NCI-H510A (cell line): ENCODE data around the gene OTOG.

Experiments used
- DNase-seq: peaks from one replicate; lab custom pipeline; 2025; lab: John Stamatoyannopoulos, UW

The OTOG gene

DNA sequence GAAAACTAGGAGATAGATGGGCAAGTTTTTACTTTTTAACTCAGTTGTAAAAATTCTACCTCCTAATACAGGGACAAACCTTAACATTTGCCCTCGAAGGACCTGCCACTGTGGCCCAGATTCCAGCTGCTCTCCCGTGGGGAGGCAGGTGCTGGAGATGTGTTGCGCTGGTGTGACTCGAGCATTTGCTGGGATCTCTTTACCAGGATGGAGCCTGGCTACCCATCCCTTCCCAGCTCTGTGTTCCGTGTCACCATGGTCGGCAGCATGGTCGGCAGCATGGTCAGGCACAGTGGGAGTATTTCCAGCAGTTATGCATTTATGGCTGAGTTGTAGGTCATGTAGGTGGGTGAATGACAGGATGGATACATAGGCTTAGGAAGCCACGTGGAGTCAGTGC lies 41.1 kb downstream of the OTOG start:
- no peak for DNase-seq

DNA sequence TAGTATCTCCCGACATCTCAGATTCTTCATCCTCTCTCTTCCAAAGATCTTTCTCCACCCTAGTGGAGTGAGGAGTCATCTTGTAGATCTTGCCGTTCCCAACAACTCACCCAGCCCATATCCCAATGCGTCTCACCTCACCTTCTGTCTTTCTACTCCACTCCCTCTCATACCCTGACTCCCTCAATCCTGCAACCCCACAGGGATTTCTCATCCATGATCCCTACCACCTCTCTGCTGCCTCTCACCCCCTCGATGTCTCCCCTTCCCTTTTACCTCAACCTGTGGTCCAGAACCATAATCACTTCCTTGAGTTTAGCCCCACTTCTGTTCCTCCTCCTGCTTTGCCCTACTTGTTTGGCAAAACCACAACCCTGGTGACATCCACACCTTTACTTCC lies 41.7 kb downstream of the OTOG start:
- no peak for DNase-seq

DNA sequence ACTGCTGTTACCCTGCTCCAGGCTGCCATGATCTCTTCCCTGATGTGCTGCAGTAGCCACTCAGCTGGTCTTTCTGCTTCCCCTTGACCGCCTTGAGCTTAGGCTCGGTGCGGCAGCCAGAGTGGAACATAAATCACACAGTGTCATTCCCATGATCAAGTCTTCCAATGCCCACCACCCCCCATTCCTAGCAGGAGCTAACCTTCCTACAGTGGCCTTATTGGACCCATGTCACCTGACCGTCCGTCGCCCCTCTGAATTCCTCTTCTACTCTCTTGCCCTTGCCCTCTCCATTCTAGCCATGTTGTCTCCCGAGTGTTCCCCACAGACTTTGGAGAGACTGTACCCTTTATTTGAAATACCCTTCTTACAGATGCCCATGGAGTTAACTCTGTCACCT lies 43.4 kb downstream of the OTOG start:
- DNase-seq = no peak

DNA sequence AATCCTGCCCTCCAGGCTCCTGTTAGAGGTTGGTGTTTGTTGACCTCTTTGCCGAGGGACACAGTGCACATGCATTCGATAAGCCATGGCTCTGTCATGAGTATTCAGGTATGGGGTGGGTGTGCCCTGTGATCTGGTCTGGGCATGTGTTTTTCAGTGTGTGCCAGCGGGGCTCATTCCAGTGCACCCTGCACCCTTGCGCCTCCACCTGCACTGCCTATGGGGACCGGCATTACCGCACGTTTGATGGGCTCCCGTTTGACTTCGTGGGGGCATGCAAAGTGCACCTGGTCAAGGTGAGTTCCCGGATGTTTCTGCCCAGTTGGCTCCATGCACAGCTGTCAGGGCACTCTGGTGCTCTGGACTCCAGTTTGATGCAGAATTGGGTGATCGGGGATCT lies 44.2 kb downstream of the OTOG start:
- no peak for DNase-seq

DNA sequence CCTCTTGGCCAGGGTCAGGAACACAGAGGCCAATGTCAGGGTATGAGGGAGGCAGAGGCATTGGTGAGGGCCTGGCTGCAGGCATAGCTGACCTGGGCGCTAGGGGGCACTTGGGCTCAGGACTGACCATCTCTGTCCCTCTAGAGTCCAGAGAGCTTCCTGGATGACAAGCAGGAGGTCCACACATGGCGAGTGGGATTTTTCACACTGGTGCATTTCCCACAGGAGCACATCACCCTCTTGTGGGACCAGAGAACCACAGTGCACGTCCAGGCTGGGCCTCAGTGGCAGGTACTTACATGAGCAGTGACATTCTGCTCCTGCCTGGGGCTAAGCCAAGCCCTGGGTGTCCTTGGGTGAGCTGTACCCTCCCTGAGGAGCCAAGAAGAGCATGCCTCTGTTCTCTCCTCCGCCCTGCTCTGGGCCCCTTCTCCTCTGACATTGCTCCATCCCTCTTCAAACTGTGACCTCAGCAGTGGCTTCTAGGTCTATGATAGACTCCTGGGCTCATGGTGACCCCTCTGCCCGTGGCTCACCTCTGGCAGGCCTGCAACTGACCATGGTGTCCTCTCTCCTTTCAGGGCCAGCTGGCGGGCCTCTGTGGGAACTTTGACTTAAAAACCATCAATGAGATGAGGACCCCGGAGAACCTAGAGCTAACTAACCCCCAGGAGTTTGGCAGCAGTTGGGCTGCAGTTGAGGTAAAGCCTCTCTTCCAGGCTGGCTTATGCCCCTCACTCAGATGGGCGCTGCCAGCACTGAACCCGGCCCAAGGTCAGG lies 46.6 kb downstream of the OTOG start:
- no peak for DNase-seq

DNA sequence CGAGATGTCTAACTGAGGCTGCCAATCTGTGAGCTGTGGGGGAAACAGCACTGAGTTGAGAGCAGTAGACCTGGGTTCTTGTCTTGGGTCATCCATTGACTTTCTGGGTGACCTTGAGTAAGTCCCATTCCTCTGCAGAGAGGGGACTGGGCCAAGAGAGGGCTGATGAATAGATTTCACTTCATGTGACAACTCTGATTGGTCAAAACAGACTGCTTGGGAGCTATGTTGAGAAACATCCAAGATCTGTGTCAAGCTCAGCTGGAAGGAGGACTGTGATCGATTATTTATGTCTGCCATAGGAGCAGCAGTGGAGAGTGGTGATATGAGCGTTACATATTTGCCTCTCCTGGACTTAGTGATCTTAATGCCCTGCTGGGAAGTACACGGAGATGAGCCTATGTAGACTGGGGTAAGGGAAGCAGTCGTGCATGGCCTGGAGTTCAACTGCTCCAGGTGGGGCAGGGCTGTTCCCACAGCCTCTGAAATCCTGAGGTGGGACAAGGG lies 47.7 kb downstream of the OTOG start:
- DNase-seq = no peak

DNA sequence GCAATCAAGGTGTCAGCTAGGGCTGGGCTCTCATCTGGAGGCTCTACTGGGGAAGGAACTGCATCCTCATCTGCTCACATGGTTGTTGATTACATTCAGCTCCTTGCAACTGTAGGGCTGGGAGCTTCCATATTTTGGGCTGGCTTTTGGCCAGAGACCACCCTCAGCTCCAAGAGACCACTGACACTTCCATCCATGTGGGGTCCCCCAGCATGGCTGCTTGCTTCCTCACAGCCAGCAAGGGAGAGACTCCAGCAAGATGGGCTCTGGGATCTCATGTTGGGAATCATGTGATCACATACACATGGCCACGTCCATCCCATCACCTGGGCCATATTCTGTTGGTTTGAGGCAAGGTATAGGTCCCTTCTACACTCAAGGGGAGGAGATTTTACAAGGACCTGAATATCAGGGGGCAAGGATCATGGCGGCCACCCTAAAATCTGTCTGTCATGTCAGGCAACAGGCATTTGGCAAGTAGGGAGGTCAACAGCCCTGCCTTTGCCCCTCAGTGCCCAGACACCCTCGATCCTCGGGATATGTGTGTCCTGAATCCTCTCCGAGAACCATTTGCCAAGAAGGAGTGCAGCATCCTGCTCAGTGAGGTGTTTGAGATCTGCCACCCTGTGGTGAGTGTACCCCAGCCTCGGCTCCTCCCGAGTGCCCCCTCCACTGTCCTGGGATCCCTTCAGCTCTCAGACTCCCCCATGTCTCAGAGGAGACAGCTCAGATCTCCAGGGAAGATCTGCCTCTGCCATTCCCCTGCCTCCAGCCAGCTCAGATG lies 48.7 kb downstream of the OTOG start:
- DNase-seq = no peak

DNA sequence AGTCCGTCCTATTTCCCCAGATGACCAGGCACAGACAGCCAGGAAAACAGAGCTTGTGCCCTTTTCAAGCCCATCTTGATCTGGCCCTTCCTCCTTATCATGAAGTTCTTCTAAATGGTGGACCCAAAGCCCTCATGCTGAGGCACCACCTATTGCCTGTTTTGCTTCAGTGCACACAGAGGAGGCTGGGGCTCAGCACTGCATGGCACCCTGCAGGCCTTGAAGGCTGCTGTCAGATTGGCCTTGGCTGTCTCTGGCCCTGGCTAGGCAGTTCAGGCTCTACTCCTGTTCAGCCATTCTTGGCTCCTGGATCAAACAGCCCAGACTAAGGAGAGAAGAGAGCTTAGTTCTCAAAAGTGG lies 49.2 kb downstream of the OTOG start:
- DNase-seq = no peak

DNA sequence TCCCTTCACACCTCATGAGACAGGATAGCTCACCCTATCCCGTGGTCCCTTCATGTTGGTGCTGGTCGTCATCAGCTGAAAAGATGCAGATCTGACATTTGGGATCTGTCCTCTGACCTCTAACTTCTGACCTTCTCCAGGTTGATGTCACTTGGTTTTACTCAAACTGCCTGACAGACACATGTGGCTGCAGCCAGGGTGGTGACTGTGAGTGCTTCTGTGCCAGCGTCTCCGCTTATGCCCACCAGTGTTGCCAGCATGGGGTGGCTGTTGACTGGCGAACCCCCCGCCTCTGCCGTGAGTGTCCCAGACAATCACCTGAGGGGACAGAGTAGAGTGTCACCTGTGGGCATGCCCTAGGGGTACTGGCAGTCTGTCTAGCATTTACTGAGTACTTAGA lies 49.7 kb downstream of the OTOG start:
- no peak for DNase-seq

DNA sequence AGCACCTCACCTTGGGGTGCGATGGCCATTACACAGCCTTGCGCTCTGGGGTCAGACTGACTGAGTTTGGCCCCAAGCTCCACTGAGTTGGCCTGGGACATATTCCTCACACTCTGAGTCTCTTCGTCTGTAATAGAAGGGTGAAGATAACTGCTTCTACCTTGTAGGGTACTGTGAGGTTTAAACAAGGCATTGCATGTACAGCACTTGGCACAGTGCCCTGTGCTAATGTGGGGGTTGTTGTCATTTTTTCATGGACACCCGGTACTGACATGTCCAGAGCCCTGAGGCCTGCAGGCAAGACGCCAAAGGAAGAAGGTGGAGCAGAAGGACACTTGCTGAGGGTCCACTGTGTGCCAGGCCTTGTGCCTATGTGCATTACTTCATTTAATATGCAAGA lies 50.7 kb downstream of the OTOG start:
- no peak for DNase-seq

DNA sequence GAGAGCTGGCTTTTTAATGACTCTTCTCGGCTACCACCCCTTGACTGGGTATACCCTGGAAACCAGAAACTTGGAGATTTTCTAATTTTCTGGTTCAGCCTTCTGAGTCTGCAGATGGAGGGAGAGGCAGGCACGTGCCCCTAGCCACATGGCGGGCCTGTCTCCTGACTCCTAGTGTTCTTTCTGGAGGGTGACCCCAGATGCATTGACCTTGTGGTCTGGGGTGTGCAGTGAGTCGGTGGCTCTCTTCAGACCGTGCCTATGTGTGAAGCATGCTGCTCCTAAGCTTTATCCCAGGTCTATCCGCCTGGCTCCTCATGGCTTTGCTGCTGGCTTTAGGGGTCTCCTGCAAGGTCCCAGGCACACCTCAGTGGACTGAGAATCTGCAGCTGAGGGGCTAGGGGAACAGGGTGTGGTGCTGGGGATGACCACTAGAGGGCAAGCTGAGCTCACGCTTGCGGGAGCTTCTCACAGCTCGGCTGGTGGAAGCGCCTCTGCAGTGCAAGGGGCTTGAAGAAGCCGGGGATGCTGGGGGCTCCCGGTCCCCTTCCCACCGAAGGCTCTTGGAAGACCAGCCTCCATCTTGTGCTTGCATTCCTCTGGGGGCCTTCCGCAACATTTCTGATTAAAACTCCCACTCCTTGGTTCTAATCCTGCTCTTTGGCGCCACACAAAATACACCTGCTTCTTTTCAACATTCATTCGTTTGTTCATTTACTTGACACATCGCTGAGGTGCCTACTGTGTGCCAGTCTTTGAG lies 51.8 kb downstream of the OTOG start:
- DNase-seq = no peak

DNA sequence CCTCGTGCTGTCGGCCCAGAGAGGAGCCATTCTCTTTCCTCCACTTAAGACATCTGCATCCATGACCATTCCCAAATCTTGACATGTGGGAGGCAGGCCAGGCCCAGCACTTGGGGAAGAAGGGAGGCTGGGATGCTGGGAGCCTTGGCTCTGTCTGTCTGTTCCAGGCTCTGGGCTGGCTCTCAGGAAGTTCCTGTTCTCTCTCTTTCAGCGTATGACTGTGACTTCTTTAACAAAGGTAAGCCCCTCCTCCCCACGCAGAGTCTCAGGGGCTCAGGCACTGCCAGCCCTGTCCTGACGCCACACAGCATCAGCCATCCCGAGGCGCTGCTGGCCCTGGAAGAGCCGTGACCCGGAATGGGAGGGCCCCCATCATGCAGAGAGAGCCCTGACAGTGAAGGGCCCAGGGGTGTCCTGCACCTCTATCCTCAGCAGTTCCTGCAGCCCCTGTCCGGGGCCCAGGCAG lies 52.4 kb downstream of the OTOG start:
- DNase-seq = no peak

DNA sequence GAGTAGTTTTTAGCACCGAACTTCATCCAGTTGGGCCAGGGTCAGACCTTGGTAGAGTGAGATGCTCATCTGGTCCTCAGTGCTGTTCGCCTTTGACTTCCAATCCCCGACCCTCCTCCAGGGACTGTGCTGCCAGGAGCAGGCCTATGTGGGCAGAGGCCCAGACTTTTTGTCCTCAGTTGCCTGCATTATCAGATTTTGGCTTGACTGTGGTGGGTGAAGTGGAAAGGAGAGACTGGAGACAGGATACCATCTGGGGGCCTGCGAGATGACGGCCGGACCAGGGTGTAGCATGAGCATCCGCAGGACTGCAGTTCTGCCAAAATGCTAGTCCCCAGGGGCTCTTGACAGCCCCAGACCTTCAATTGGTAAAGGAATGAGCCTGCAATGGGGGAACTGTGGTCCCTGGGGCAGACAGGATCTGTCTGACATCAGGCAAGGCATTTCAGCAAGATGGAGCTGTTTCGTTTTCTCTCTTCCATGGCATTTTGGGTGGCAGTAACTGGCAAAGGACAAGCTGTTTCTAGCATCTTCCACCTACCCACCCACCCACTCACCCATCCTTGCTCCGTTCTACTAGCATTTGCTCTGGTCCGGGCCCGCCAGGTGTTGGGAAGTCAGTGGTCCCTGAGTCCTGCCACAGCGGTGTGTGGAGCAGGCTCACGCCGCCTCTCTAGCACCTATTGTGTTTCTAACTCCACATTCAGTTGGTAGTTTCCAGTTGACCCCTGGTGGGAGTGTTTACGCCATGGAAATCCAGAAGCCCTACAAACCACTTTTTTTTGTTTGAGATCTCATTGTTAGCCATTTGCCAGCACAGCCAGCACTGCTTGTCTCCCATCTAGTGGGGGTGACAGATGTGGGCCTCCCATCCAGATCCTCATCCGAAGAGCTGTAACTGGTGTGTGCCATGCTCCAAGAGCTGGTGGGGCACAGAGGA lies 53.5 kb downstream of the OTOG start:
- DNase-seq = no peak

DNA sequence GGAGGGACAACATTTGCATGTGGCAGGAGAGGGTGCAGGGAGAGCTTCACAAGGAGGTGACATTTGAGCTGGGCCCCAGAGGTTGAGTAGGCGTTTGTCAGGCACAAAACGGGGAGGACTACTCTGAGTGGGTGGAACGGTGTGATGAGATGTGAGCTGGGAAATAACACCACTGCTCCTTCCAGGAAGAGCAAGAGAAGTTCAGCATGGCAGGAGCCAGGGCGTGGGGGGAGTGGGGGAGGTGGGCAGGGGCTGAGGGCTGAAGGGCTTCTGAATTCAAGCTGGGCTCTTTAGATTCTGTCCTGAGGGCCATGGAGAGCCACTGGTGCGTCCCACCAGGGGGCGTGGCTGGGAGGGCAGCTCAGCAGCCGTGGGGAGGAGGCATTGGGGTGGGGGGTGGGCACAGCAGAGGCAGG lies 54.2 kb downstream of the OTOG start:
- no peak for DNase-seq

DNA sequence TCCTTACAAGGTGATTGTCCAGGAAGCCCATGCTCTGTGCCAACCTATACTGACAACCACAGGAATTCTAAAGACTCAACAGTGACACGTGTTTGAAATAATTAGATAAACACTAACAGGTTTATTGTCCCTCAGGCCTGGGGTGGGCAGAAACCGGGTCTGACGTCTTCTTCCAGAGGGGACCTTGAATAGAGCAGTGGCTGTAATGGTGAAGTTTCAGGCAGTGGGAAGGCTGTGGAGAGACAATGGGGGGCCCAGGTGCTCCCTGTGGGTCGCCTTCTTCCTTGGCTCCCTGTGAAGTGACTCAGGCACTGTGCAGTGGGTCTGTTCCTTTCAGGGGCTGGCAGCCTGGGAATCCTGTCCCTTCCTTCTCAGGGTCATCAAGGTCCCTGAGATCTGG lies 54.6 kb downstream of the OTOG start:
- no peak for DNase-seq

DNA sequence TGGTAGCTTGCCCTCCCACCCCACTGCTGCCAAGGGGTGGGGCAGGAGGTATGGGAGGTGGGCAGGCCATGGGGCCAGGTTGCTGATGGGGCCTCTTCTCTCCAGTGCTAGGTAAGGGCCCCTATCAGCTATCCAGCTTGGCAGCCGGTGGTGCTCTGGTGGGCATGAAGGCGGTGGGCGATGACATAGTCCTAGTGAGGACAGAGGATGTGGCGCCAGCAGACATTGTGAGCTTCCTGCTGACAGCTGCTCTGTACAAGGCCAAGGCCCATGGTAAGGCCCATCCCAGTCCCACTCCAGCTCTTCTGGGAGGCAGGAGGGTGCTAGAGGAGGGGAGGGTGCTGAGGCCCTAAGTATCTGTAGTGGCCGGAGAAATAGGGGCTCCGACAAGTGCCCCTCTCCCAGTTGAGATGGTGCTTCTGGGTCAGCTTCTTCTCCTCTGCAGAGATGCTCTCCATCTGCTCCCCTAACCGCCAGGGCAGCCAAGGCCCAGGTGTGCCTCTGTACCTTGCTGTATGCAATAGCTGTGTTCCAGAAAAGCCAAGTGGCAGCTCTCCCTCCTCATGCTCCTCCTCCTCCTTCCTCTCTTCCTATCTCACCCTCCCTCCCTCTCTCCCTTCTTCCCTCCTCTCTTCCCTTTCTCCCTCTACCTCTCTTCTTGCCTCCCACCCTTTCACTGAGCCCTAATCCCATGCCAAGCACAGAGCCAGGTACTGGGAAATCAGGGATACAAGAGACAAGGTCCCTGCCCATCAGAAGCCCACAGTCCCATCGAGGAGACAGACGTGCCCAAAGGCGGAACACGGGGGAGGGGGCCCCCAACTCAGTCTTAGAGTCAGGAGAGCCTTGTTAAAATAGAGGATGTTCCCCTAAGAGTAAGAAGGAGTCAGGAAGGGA lies 55.3 kb downstream of the OTOG start:
- DNase-seq = no peak

DNA sequence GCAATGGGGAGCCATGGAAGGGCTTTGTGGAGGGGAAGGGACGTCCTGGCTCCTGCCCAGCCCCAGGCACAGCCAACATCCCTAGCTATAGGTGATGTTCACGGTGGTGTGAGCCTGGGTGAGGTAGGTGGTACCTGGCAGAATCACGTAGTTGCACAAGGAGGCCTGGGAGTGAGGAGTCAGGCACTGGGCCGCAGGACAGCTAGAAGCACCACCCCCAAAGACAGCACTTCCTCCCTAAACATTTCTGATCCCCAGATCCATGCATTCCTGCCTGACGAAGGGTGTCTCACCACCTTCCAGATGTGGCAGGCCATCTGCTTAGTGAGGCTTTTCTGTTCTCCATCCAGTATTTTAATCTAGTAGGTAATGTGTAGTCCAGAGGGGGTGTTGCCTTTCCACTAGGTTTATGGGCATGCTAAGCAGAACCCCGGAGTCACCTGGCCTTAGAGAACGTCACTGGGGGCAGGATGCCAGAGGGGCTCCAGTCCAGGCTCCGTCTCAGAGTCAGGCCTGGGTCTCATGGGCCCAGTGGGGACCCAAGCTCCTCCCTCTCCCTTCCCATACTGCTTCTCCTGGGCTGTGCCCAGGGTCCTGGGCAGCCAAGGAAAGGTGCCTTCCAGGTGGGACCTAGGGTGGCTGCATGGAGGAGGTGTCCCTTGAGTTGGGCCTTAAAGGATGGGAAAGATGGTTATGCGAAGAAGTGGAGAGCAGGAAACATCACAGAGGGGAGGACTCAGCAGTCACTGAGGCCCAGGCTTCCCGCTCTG lies 56.2 kb downstream of the OTOG start:
- DNase-seq = no peak

DNA sequence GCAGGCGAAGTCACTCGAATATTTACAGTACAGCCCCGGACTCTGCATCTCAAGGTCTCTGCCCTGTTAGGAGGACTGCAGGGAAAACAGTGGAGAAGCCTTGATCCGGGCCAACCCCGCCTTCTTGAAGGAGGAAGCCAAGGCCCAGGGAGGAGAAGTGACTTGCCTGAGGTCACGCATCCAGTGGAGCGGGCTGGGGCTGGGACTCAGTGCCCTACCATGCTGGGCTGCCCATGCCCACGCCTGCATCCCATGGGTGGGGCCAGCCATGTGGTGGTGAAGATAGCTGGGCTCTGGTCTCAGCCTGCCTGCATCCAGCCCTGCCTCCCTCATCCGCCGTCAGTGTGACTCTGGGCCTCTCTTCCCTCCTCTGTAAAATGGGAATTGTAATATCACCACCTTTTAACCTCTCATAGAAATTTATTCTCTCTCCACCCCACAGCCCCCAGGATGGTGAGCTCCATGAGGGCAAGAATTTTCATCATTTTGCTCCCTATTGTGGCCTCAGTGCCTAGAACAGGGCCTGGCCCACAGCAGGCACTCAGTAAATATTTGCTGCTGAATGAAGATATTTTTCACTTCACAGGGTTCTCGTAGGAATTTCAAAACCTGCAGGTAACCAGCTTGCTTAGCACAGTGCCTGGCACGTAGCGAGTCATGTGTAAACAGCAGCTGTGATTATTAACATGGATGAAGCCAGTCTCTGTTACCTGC lies 57.3 kb downstream of the OTOG start:
- no peak for DNase-seq

DNA sequence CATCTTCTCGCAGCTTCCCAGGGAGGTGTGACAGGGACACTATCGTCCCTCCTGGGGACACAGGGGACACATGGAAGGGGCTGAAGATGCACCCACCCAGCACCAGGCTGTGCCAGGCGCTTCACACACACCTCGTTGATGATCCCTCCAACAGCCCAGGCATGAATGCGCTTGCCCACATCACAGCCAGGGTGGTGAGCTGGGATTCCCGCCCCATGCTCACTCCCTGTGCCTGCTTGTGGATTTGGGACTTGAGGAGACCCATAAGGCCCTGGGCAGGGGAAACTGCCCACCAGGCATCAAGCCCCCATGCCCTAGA lies 57.8 kb downstream of the OTOG start:
- no peak for DNase-seq
